ENCODE results near the gene SAG. TPM values are rescaled to one million over a fixed set of nuclear protein-coding genes. Genes with fewer than 3 reads are reported as not detected.

Gene SAG
- total and polyA plus RNA-seq, 2 of the 13 experiments (the other 11 are each of a cell fraction or from before 2014, with no cell fraction given) = not detected

DNA sequence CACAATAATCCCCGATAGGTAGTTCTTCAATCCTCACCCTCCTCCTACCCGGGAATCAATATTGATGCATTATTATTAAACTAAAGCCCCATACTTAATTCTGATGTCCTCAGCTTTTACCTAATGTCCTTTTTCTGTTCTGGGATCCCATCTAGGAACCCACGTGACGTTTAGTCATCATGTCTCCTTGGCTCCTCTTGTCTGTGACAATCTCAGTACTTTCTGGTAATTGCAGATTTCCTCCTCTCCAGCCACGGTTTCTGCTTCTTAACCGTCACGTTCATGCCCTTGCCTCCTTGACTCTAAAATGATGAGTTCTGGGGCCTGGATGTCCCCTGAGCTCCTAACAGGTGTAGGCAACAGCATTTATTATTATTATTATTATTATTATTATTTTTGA lies 43.8 kb downstream of the SAG start (continued):
- TF ChIP-seq, protein P1, sequence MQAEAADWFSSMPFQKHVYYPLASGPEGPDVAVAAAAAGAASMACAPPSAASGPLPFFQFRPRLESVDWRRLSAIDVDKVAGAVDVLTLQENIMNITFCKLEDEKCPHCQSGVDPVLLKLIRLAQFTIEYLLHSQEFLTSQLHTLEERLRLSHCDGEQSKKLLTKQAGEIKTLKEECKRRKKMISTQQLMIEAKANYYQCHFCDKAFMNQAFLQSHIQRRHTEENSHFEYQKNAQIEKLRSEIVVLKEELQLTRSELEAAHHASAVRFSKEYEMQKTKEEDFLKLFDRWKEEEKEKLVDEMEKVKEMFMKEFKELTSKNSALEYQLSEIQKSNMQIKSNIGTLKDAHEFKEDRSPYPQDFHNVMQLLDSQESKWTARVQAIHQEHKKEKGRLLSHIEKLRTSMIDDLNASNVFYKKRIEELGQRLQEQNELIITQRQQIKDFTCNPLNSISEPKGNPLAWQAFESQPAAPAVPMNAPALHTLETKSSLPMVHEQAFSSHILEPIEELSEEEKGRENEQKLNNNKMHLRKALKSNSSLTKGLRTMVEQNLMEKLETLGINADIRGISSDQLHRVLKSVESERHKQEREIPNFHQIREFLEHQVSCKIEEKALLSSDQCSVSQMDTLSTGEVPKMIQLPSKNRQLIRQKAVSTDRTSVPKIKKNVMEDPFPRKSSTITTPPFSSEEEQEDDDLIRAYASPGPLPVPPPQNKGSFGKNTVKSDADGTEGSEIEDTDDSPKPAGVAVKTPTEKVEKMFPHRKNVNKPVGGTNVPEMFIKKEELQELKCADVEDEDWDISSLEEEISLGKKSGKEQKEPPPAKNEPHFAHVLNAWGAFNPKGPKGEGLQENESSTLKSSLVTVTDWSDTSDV (CRISPR knock-in tag; IDR thresholded peaks at IDR 0.05) = no peak
- no peak for TF ChIP-seq ZNF337 (CRISPR knock-in tag; IDR thresholded peaks at IDR 0.05; ENCODE audit: borderline replicate concordance, low read depth)
- TF ChIP-seq, protein P2, sequence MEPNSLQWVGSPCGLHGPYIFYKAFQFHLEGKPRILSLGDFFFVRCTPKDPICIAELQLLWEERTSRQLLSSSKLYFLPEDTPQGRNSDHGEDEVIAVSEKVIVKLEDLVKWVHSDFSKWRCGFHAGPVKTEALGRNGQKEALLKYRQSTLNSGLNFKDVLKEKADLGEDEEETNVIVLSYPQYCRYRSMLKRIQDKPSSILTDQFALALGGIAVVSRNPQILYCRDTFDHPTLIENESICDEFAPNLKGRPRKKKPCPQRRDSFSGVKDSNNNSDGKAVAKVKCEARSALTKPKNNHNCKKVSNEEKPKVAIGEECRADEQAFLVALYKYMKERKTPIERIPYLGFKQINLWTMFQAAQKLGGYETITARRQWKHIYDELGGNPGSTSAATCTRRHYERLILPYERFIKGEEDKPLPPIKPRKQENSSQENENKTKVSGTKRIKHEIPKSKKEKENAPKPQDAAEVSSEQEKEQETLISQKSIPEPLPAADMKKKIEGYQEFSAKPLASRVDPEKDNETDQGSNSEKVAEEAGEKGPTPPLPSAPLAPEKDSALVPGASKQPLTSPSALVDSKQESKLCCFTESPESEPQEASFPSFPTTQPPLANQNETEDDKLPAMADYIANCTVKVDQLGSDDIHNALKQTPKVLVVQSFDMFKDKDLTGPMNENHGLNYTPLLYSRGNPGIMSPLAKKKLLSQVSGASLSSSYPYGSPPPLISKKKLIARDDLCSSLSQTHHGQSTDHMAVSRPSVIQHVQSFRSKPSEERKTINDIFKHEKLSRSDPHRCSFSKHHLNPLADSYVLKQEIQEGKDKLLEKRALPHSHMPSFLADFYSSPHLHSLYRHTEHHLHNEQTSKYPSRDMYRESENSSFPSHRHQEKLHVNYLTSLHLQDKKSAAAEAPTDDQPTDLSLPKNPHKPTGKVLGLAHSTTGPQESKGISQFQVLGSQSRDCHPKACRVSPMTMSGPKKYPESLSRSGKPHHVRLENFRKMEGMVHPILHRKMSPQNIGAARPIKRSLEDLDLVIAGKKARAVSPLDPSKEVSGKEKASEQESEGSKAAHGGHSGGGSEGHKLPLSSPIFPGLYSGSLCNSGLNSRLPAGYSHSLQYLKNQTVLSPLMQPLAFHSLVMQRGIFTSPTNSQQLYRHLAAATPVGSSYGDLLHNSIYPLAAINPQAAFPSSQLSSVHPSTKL (CRISPR knock-in tag; IDR thresholded peaks at IDR 0.05) = no peak
- TF ChIP-seq, protein P3, sequence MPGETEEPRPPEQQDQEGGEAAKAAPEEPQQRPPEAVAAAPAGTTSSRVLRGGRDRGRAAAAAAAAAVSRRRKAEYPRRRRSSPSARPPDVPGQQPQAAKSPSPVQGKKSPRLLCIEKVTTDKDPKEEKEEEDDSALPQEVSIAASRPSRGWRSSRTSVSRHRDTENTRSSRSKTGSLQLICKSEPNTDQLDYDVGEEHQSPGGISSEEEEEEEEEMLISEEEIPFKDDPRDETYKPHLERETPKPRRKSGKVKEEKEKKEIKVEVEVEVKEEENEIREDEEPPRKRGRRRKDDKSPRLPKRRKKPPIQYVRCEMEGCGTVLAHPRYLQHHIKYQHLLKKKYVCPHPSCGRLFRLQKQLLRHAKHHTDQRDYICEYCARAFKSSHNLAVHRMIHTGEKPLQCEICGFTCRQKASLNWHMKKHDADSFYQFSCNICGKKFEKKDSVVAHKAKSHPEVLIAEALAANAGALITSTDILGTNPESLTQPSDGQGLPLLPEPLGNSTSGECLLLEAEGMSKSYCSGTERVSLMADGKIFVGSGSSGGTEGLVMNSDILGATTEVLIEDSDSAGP (CRISPR knock-in tag; IDR thresholded peaks at IDR 0.05; ENCODE audit: borderline replicate concordance) = no peak
- TF ChIP-seq ZNF451 (CRISPR knock-in tag; IDR thresholded peaks at IDR 0.05) = no peak
- TF ChIP-seq, protein P4, sequence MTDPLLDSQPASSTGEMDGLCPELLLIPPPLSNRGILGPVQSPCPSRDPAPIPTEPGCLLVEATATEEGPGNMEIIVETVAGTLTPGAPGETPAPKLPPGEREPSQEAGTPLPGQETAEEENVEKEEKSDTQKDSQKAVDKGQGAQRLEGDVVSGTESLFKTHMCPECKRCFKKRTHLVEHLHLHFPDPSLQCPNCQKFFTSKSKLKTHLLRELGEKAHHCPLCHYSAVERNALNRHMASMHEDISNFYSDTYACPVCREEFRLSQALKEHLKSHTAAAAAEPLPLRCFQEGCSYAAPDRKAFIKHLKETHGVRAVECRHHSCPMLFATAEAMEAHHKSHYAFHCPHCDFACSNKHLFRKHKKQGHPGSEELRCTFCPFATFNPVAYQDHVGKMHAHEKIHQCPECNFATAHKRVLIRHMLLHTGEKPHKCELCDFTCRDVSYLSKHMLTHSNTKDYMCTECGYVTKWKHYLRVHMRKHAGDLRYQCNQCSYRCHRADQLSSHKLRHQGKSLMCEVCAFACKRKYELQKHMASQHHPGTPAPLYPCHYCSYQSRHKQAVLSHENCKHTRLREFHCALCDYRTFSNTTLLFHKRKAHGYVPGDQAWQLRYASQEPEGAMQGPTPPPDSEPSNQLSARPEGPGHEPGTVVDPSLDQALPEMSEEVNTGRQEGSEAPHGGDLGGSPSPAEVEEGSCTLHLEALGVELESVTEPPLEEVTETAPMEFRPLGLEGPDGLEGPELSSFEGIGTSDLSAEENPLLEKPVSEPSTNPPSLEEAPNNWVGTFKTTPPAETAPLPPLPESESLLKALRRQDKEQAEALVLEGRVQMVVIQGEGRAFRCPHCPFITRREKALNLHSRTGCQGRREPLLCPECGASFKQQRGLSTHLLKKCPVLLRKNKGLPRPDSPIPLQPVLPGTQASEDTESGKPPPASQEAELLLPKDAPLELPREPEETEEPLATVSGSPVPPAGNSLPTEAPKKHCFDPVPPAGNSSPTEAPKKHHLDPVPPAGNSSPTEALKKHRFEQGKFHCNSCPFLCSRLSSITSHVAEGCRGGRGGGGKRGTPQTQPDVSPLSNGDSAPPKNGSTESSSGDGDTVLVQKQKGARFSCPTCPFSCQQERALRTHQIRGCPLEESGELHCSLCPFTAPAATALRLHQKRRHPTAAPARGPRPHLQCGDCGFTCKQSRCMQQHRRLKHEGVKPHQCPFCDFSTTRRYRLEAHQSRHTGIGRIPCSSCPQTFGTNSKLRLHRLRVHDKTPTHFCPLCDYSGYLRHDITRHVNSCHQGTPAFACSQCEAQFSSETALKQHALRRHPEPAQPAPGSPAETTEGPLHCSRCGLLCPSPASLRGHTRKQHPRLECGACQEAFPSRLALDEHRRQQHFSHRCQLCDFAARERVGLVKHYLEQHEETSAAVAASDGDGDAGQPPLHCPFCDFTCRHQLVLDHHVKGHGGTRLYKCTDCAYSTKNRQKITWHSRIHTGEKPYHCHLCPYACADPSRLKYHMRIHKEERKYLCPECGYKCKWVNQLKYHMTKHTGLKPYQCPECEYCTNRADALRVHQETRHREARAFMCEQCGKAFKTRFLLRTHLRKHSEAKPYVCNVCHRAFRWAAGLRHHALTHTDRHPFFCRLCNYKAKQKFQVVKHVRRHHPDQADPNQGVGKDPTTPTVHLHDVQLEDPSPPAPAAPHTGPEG (CRISPR knock-in tag; IDR thresholded peaks at IDR 0.05) = no peak
- no peak for TF ChIP-seq PRMT3 (CRISPR knock-in tag; IDR thresholded peaks at IDR 0.05; ENCODE audit: borderline replicate concordance, low read depth)
- TF ChIP-seq ZNF614 (CRISPR knock-in tag; IDR thresholded peaks at IDR 0.05; ENCODE audit: borderline replicate concordance) = no peak
- TF ChIP-seq NCOA5 (CRISPR knock-in tag; IDR thresholded peaks at IDR 0.05) = no peak
- no peak for TF ChIP-seq ZNF253 (CRISPR knock-in tag; IDR thresholded peaks at IDR 0.05; ENCODE audit: borderline replicate concordance)
- TF ChIP-seq SYNCRIP (IDR thresholded peaks at IDR 0.05; ENCODE audit: insufficient read depth, low read depth, low read length) = no peak
- TF ChIP-seq, protein P5, sequence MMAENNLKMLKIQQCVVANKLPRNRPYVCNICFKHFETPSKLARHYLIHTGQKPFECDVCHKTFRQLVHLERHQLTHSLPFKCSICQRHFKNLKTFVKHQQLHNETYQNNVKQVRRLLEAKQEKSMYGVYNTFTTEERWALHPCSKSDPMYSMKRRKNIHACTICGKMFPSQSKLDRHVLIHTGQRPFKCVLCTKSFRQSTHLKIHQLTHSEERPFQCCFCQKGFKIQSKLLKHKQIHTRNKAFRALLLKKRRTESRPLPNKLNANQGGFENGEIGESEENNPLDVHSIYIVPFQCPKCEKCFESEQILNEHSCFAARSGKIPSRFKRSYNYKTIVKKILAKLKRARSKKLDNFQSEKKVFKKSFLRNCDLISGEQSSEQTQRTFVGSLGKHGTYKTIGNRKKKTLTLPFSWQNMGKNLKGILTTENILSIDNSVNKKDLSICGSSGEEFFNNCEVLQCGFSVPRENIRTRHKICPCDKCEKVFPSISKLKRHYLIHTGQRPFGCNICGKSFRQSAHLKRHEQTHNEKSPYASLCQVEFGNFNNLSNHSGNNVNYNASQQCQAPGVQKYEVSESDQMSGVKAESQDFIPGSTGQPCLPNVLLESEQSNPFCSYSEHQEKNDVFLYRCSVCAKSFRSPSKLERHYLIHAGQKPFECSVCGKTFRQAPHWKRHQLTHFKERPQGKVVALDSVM (CRISPR knock-in tag; IDR thresholded peaks at IDR 0.05) = no peak
